ENCODE measurements around the gene FGF12. TPM values are rescaled to one million over a fixed set of nuclear protein-coding genes. Genes with fewer than 3 reads are reported as not detected.

Gene FGF12
- total RNA-seq, 2 experiments from 2014 or later = 0.06 to 1.7 TPM

DNA sequence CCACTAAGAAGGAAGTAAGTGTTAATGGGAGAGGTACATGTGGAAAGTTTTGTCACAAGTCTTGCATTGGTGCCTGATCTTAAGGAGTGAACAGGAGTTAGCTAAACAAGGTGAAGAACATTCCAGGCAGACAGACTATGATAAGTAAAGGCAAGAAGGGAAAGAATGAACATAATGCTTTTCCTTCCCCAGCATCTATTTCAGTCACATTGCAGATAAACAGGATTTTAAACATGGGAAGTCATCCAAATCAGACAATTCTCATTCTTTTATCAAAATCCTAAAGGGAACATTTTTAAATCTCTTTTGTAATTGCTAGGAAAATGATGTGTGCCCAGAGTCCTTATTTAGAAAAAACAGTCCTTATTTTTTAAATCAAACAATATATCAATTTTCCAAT is 424.6 kb downstream of the FGF12 start:
- Histone ChIP-seq H3K9me3 (ENCODE audit: low read length) (no peaks in the 10 kb centered on the region), H2AFZ (ENCODE audit: low read length) (no peak overlapping the region), H4K20me1 (ENCODE audit: insufficient read depth, low read length) (no peaks in the 10 kb centered on the region), H3K4me2 (ENCODE audit: low read length) (no peak overlapping the region), H3K27ac (ENCODE audit: low read depth, low read length, poor library complexity, severe bottlenecking) (no peak overlapping the region), H3K79me2 (ENCODE audit: insufficient read depth, low read depth, low read length) (no peaks in the 10 kb centered on the region), H3K36me3 (ENCODE audit: insufficient read depth, low read length) (no peaks in the 10 kb centered on the region), H3K4me1 (ENCODE audit: insufficient read depth, low read length, poor library complexity, severe bottlenecking) (no peaks in the 10 kb centered on the region), H3K4me3 (ENCODE audit: low read depth, low read length, poor library complexity, severe bottlenecking) (no peak overlapping the region), H3K9me2 (ENCODE audit: insufficient read depth, low read length) (no peaks in the 10 kb centered on the region)
- intact Hi-C loops (cut with micrococcal nuclease; ENCODE audit: unreplicated experiment) = no loop called here
- no peak for TF ChIP-seq EZH2phosphoT487 (IDR thresholded peaks at IDR 0.05; ENCODE audit: borderline replicate concordance, low read depth, low read length)
- ChIA-PET CTCF (ENCODE audit: unreplicated experiment) (no interaction called here), POLR2A (no interaction called here)
- DNase-seq (ENCODE audit: low spot score) = no peak
- no TSS peak for BruUV-seq (replicated peaks)

DNA sequence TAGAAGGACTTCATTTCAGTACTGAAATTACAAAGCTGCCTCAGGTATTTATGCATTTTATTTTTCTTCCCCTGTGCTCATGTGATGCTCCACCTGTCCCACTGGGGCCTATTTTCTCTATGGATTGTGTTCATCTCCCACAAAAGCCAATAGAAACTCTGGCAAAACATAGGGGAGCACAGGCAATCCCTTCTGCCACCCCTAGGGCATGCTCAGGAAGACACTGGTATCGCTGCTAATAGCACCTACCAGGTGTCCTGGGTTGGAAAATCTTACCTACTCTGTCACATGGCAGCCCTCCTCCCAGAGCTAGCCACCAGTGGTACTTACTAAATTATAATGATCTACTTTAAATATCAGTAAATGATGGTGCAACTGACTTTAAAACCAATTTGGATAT is 427.4 kb downstream of the FGF12 start:
- H3K27ac ChIP-seq (ENCODE audit: low read depth, low read length, poor library complexity, severe bottlenecking) = no peak overlapping the region
- H3K9me3 ChIP-seq (ENCODE audit: low read length) = no peaks in the 10 kb centered on the region
- H4K20me1 ChIP-seq (ENCODE audit: insufficient read depth, low read length) = no peaks in the 10 kb centered on the region
- no peak for TF ChIP-seq EZH2phosphoT487 (IDR thresholded peaks at IDR 0.05; ENCODE audit: borderline replicate concordance, low read depth, low read length)
- TF ChIP-seq, protein P1, sequence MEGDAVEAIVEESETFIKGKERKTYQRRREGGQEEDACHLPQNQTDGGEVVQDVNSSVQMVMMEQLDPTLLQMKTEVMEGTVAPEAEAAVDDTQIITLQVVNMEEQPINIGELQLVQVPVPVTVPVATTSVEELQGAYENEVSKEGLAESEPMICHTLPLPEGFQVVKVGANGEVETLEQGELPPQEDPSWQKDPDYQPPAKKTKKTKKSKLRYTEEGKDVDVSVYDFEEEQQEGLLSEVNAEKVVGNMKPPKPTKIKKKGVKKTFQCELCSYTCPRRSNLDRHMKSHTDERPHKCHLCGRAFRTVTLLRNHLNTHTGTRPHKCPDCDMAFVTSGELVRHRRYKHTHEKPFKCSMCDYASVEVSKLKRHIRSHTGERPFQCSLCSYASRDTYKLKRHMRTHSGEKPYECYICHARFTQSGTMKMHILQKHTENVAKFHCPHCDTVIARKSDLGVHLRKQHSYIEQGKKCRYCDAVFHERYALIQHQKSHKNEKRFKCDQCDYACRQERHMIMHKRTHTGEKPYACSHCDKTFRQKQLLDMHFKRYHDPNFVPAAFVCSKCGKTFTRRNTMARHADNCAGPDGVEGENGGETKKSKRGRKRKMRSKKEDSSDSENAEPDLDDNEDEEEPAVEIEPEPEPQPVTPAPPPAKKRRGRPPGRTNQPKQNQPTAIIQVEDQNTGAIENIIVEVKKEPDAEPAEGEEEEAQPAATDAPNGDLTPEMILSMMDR (conservative IDR thresholded peaks at IDR 0.05; ENCODE audit: low read length) = no peak
- H3K36me3 ChIP-seq (ENCODE audit: insufficient read depth, low read length) = no peaks in the 10 kb centered on the region
- DNase-seq (ENCODE audit: low spot score) = no peak
- no peaks in the 10 kb centered on the region for H3K9me2 ChIP-seq (ENCODE audit: insufficient read depth, low read length)
- H2AFZ ChIP-seq (ENCODE audit: low read length) = no peak overlapping the region
- POLR2A ChIA-PET = no interaction called here
- no peaks in the 10 kb centered on the region for H3K4me1 ChIP-seq (ENCODE audit: insufficient read depth, low read length, poor library complexity, severe bottlenecking)
- no peaks in the 10 kb centered on the region for H3K79me2 ChIP-seq (ENCODE audit: insufficient read depth, low read depth, low read length)
- intact Hi-C loops (cut with micrococcal nuclease; ENCODE audit: unreplicated experiment) = no loop called here
- CTCF ChIA-PET (ENCODE audit: unreplicated experiment) = no interaction called here
- no peak overlapping the region for H3K4me3 ChIP-seq (ENCODE audit: low read depth, low read length, poor library complexity, severe bottlenecking)
- H3K4me2 ChIP-seq (ENCODE audit: low read length) = no peak overlapping the region
- no TSS peak for BruUV-seq (replicated peaks)

DNA sequence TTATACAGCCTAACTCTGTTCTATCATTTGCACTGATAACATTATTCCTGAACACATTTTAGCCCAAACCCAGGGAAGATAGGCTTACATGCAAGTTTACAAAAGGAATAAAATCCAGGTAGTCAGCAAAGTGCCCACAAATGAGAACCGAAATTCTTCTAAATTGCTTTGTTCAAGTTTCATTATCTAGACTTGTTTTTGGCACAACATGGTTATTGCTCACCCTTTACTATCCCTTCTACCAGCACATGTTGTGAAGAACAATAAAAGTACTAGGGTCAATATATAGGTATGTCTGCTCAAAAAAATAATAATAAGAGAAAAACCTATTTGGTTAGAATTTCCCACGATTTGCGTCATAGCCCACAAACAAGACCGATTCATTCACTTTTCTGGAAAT is 430.5 kb downstream of the FGF12 start:
- no peak for DNase-seq (ENCODE audit: low spot score)
- H3K9me2 ChIP-seq (ENCODE audit: insufficient read depth, low read length) = no peaks in the 10 kb centered on the region
- no peaks in the 10 kb centered on the region for H3K36me3 ChIP-seq (ENCODE audit: insufficient read depth, low read length)
- H3K4me2 ChIP-seq (ENCODE audit: low read length) = no peak overlapping the region
- H3K79me2 ChIP-seq (ENCODE audit: insufficient read depth, low read depth, low read length) = no peaks in the 10 kb centered on the region
- TF ChIP-seq, protein P1 (conservative IDR thresholded peaks at IDR 0.05; ENCODE audit: low read length) = no peak
- TF ChIP-seq EZH2phosphoT487 (IDR thresholded peaks at IDR 0.05; ENCODE audit: borderline replicate concordance, low read depth, low read length) = no peak
- H4K20me1 ChIP-seq (ENCODE audit: insufficient read depth, low read length) = no peaks in the 10 kb centered on the region
- H2AFZ ChIP-seq (ENCODE audit: low read length) = no peak overlapping the region
- H3K4me3 ChIP-seq (ENCODE audit: low read depth, low read length, poor library complexity, severe bottlenecking) = no peak overlapping the region
- no TSS peak for BruUV-seq (replicated peaks)
- POLR2A ChIA-PET = no interaction called here
- H3K4me1 ChIP-seq (ENCODE audit: insufficient read depth, low read length, poor library complexity, severe bottlenecking) = no peaks in the 10 kb centered on the region
- H3K27ac ChIP-seq (ENCODE audit: low read depth, low read length, poor library complexity, severe bottlenecking) = no peak overlapping the region
- CTCF ChIA-PET (ENCODE audit: unreplicated experiment) = no interaction called here
- H3K9me3 ChIP-seq (ENCODE audit: low read length) = no peaks in the 10 kb centered on the region
- intact Hi-C loops (cut with micrococcal nuclease; ENCODE audit: unreplicated experiment) = no loop called here

All from OCI-LY7 (cell line).